NCI-H146 treated with DMSO at 0.1 percent for 48 hours (cell line): ENCODE data around the gene CA5A.
"Not testable (repeated sequence)": the region's sequence is repeated elsewhere in the genome, so short reads cannot be mapped to it uniquely, and the experiment has no call there.

ENCODE experiments used
- DNase-seq: peaks from one replicate; lab custom pipeline; 2025; ENCODE audit not compliant: unreplicated experiment; lab: John Stamatoyannopoulos, UW

Gene CA5A

GRCh38 chr16:87869061-87869878 is 67.1 kb downstream of the CA5A start, which contains the start of gene SLC7A5:
Gene SLC7A5 (minus strand): TSS chr16:87869507. CDS start chr16:87869422, 85 bp downstream.
- peak; percentile 30 for DNase-seq

GRCh38 chr16:87868254-87869029 is 67.9 kb downstream of the CA5A start:
- DNase-seq = not testable (repeated sequence)

- not testable (repeated sequence) for DNase-seq
Measured at GRCh38 chr16:87865902-87866555, 70.3 kb downstream of the CA5A start.

- DNase-seq = peak; percentile 5
Measured at GRCh38 chr16:87864331-87864989, 71.9 kb downstream of the CA5A start.

- DNase-seq = not testable (repeated sequence)
Measured at GRCh38 chr16:87863327-87863635, 73.0 kb downstream of the CA5A start.

- DNase-seq = not testable (repeated sequence)
Measured at GRCh38 chr16:87862597-87863326, 73.6 kb downstream of the CA5A start.

GRCh38 chr16:87861300-87862099 is 74.8 kb downstream of the CA5A start:
- DNase-seq = not testable (repeated sequence)

- DNase-seq = no peak
Measured at GRCh38 chr16:87860553-87861299, 75.6 kb downstream of the CA5A start.

- not testable (repeated sequence) for DNase-seq
Measured at GRCh38 chr16:87858151-87858993, 78.0 kb downstream of the CA5A start.

GRCh38 chr16:87856791-87857228 is 79.5 kb downstream of the CA5A start:
- DNase-seq = no peak

GRCh38 chr16:87855852-87856715 is 80.2 kb downstream of the CA5A start:
- DNase-seq = no peak

GRCh38 chr16:87854907-87855683 is 81.2 kb downstream of the CA5A start:
- DNase-seq = no peak

- no peak for DNase-seq
Measured at GRCh38 chr16:87854053-87854906, 82.0 kb downstream of the CA5A start.

GRCh38 chr16:87853411-87854052 is 82.8 kb downstream of the CA5A start:
- DNase-seq = no peak

GRCh38 chr16:87851601-87852000 is 84.7 kb downstream of the CA5A start:
- no peak for DNase-seq
